Body of pancreas (tissue), 4 donors: Measurements from ENCODE around the gene ARHGEF4.

ENCODE experiments used
- CTCF ChIP-seq, 7 experiments: fragments of 450-650 bp in 4 of 7; fragments of 200-600 bp in 3 of 7; sonication (generic) in 3 of 7; IDR thresholded peaks; one replicate each; pipeline ENCODE4 v1.5.1; 2016 to 2019; ENCODE audit warnings: antibody characterized with exemption in 7 of 7
- POLR2A ChIP-seq, 3 donors: fragments of 450-650 bp; IDR thresholded peaks; one replicate each; pipeline ENCODE4 v1.6.1; 2016; ENCODE audit warnings: antibody characterized with exemption in 3 of 3, mild to moderate bottlenecking in 2 of 3

- no peak for TF ChIP-seq CTCF (IDR thresholded peaks at IDR 0.05)
- no peak for TF ChIP-seq POLR2A (IDR thresholded peaks at IDR 0.05)
Observed at GRCh38 chr2:130853391-130853790, 16.7 kb downstream of the ARHGEF4 start.
